OCI-M1 (cell line): ENCODE data around the gene TSHZ2.

Source experiments
- DNase-seq: peaks from one replicate; lab custom pipeline; 2025; lab: John Stamatoyannopoulos, UW

TSHZ2 gene

DNA sequence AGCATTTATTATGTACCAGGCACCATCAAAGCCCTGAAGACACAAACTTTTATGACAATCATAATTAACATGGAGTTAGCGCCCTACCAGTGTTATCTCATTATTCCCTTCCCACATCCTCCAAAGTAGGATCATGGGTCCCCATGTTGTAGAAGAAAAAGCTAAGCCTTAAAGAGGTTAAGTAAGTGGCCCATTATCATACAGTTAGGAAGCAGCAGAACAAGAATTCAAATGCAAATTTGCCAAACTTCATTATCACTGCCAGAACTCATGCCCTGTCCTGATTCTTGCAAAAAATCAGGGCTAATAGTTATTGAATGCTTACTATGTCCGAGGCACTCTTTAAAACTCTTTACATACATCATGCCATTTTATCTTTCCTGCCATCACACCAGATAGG is 310.9 kb downstream of the TSHZ2 start:
- no peak for DNase-seq

DNA sequence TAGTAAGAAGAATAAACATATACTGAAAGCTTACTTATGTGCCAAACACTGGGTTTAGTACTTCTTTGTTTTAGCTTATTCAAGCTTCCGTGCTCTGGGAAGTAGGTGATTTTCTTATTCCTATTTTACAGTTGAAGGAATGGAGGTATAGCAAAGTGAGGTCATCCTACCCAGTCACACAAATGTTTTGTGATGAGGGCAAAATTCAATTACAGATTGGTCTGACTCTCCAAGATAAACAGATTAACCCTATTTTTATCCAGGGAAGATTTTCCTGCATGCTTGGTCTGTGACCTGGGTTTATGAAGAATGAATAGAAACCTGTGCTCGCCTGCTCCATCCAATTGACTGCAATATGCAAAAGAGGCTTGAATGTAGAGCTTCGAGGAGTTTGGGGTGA is 311.4 kb downstream of the TSHZ2 start:
- no peak for DNase-seq

DNA sequence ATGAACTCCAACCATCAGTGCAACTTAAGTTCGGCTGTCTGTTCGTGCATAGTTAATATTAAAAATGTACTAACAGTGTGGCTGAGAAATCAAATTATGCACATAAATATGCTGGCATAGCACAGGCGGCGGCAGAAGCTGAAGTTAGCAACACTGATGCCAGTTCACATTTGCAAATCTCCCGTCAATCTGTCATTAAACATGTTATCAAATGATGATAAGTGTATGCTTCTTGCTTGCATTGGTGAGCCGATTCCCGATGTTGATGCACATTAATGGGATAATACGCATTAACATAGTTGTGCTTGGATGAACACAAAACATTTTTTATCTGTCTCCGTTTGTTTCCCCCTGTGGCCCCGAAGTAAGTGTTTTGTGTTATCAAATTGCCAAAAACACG is 312.1 kb downstream of the TSHZ2 start:
- no peak for DNase-seq

DNA sequence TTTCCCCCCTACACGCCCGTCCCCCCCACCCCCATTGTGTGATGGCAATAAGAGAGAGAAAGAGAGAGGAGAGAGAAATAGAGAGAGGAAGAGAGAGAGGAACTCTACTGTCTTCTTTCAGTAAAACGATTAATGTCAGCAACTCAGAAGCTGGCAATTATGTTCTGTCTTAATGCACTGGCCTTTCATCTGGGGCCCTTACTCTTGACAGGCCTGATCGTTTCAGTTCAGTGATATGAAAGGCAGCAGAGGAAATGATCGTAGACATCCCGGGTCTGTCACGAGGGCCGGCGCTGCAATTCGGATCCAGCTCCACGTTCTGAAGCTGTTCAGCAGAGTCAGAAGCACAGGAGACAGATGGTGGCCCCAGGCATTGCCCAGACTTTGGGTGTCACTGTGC is 312.5 kb downstream of the TSHZ2 start:
- DNase-seq = no peak

DNA sequence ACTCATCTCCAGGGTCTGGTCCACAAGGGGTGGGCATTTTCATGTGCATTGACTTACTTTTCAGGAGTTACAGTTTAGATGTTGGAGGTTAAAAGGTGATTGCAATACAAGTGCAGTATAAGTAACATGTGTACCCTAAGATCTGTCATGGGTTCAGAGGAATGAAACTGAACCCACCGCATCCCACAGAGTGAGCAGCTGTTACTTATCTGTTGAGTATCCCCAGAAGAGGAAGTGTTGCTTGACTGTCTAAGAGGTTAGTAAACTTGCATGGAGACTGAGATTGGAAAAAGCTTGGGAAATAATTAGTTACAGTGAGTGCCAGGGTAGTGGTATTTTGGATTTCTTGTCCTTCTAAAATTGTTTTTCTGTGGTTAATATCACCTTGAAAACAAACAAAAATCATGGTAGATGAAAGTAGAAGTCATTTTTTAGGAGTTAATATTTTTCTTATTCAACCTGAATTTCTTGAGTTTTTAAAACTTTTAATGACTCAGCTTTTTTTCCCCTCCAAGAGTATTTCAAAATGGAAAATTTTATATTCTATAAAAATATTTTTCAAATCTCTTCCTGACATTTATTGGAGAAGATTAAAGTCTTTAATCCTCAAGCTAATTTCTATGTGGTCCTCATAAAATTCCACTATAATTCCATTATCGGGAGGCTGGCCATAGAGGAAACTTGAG is 315.3 kb downstream of the TSHZ2 start:
- DNase-seq = peak; percentile 49

DNA sequence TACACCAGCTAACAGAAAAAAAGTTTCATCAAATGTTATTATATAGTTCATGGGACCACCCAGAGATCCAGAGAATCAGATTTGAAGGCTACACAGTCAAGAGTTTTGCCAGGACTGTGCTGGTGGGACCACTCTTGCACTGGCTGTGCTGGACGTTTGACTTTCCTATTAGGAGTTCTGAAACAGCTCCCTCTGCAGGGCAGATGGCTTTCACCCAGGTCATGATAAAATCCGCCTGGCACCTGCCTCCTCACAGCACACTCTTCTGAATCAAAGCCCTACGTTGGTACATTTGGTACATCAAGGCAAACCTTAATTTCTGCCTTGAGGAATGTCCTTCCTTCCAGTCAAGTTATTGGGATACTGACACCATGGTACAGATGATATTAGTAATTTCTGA is 319.4 kb downstream of the TSHZ2 start:
- peak; percentile 49 for DNase-seq

DNA sequence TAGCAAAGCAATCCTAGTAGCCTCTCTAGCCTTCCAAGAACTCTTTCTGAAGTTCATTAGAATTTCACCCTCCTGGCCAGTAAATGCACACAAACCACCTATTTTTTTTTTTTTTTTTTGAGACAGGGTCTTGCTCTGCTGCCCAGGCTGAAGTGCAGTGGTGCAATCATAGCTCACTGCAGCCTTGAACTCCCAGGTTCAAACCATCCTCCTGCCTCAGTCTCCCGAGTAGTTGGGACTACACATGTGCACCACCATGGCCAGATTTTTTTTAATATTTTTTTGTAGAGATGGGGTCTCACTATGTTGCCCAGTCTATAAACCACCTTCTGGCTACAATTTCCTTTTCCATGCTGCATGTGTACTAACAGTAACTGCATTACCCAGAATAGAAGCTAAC is 320.2 kb downstream of the TSHZ2 start:
- DNase-seq = no peak

DNA sequence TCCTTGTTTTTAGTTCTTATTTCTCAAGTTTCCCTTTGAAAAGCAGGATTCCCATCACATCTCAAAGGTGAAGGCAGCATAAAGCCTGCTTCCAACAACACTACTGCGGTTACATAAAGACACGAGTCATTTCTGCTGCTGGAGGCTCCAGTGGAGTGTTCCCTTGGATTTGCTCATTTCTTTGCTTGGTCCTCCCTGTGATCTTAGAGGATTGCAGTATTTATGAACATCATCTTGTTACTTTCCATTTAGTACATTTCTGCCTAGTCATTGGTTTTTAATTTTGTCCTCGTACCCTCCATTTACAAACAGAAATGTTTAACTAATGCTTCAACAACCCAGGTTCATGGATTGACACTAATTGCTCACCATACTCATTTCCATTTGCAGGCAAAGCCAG is 322.6 kb downstream of the TSHZ2 start:
- no peak for DNase-seq

DNA sequence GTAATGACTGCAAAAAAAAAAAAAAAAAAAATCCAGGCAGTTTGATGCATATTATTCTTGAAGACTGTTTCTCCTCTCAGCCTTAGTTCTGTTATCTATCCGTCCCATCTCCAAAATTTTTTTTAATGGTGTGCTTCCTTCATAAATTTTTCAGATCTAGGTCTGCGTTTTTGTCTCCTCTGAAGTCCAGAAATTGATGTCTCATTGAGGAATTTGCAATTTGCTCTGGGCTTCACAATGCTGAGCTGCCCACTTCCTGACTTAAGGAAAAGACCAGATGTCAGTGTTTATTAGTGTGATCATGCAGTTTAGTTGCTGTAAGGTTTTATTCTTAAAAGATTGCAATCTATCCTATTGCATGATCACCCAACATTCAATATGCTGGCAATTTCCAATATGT is 323.9 kb downstream of the TSHZ2 start:
- no peak for DNase-seq

DNA sequence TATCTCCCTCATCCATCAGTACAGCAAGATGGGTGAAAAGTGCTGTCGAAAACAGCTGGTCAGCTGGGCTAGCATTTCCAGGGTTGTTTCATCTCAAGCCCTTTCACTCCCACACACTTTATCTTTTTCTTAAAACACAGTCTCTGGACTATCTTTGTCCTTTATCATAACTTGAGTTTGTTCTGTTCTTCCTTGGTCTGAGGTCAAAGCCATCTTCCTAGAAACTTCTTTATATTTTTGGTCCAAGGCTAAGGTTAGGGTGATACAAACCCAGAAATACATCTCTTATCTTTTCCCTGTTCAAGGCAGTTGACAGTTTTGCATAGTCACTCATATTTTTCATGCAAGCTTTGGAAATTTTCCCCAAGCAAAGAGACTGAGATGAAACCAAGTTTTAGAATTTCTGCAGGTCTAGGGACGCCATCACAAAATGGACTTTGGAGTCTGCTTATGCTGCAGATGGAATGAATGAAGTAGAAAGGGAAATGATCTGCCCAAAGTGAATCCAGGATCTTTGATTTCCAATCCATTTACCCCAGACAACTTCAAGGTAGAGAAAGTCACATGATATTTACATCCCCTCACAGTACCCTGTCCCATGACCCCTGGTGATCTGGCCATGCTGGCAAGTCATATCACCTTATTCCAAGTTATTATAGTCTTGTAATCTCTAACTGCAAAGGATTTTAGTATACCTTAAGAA is 324.4 kb downstream of the TSHZ2 start:
- peak; percentile 82 for DNase-seq

DNA sequence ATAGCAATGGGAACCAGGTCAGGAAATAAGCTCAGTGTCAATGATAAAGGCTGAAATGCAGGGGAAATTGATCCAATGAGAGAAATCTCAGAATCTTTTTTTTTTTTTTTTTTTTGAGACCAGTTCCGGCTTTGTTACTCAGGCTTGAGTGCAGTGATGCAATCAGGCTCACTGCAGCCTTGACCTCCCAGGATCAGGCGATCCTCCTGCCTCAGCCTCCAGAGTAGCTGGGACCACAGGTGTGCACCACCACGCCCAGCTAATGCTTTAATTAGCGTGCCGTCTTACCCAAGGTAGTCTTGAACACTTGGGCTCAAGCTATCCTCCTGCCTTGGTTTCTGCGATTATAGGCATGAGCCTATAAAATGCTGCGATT is 325.0 kb downstream of the TSHZ2 start:
- peak; percentile 53 for DNase-seq

DNA sequence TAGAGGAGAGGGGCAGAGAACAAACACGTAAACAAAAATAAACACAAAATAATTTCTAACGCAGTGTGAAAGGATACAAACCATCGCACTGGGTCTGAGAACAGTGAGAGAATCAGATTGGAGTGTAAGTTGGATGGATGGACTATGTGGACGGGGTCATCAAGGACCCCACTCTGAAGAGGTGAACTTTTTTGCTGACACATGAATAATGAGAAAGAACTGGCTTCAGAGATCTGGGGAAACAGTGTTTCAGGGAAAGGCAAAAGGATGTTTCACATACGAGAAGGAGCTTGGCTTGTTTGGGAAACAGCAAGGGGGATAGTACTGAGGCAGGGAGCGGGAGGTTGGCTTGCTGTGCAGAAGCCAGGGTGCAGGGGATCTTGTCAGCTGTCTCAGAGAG is 326.1 kb downstream of the TSHZ2 start:
- no peak for DNase-seq

DNA sequence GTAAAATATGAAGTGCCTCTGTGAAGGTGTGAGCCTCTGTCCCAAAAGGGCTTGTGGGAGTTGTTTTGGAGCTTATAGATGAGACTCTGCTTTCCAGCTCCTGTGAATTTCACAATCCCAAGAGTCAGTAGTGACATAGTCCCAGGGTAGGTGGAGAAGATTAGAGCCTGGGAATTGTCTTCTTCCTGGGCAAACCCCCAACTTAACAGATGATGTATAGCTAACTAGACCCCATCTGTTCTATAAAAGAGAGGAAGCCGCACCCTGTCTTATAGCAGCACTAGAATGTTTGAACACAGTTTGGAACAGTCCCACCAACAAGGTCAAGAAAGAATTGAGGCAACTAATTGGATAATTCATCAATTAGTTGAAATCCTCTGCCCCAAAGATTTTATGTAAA is 326.8 kb downstream of the TSHZ2 start:
- no peak for DNase-seq

DNA sequence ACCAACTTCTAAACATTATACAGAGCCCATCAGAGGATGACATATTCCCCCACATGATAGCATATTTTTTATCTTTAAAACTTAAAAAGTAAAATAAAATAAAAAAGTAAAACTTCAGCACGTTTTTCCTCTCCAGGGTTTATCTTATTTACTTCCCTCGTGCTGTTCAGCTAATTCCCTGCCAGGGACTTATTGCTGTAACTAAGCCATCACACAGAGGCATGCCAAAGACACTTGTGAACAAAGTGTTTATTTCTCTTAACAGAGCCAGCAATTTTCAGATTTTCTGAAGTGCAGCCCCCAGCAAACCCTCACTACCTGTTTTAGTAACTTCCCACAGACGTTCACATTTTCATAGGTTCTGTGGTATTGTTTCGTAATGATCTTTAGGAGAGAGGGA is 327.7 kb downstream of the TSHZ2 start:
- no peak for DNase-seq

DNA sequence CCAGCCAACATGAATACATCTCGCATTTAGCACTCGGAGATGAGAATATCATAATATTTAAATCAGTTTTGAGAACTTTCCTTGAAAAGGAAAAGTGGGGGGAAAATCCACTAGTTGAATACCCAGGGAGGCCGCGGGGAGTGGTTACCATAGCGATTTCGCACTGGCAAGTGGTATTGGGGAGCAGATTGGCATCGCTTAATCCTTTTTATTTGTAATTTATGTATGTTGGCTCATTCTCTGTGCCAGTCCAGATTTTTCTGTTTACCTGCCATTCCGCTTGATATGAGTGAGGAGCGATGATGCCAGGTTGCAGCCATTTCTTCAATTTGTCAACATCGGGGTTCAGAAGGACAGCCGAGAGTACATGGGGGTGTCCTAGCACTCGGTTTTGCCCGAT is 329.7 kb downstream of the TSHZ2 start:
- no peak for DNase-seq

DNA sequence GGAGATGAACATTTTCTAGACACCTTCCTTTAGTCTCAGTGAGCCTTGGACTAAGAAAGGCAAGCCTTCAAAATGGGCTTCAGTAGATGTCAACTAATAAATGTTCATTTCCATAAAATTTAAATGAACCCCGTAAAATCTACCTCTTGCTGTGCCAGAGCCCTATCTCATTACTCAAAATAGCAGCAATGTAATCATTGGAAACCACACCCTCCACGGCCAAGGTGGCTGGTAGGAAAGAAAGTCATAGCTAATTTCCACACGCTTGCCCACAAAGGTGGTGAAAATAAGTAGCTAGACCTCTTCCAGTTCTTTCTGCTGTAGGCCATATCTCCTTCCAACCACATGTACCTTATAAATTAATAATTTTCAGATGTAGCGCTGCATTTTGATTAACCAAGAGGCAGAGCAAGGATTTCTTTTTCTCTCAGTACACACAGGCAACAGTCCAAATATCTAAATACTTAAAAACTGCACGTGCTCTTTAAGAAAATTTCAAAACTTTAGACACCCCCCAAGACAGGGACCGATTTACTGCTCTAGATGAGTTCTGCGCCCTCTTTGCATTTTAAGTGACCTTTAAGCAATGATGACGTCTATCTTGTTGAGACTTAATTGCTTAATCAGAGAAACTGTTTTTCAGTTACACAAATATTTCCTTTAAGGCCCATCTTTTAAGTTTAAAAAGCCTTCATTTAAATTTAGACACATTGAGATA is 330.7 kb downstream of the TSHZ2 start:
- peak; percentile 70 for DNase-seq

DNA sequence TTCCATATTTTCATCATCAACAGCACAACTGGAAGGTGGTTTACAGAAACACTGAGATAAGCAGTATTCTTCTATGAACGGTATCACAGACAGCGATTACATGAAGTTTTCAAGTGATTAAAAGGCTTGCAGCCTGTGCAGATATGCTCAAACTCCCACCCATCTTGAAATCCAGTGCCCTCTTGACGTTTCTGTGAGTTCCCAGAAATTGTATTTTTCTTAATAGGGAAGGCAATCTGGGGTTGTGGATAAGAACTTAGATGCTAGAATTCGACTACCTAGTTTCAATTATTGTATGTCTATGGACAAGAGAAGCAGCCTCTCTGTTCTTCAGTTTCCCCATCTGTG is 331.2 kb downstream of the TSHZ2 start:
- peak; percentile 83 for DNase-seq

DNA sequence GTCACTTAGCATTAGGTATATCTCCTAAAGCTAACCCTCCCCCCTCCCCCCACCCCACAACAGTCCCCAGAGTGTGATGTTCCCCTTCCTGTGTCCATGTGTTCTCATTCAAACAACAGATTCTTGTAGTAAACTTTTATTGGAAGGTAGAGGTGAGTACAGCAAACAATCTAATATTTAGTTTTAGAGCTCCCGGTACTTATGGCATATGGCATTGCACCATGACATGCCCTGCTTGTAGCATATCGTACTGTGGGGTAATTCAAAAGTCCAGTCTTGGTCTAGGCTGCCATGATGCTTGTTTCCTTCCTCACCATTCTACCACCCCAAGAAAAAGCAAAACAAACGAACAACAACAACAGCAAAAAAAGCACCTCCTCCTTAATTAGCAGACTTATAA is 332.0 kb downstream of the TSHZ2 start:
- no peak for DNase-seq

DNA sequence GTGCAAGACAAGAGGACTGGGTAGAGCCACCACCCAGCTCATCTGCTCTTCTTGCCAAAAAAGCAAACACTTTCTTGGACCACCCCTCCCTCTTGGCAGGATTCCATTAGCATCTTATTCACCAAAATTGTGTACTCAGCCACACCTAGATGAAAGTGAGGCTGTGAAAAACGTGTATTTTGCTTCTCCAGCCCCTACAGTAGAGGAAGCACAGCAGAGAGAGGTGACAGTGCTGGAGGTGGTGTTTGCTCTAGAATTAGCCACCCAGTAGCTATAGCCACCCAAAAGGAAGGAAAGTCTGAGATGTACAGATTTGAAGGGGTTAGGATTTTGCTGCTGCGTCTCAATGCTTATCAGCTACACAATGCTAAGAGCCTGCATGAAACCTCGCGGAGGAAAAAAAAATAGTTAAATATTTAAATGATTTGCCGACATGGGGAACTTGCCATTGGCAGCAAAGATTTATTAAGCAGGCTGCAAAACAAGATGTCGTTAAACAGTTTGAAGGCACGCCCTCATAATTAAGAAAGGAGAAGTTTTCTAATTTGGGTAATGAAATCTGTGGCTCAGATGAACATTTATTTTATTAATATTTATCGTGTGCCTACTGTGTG is 334.1 kb downstream of the TSHZ2 start:
- no peak for DNase-seq

DNA sequence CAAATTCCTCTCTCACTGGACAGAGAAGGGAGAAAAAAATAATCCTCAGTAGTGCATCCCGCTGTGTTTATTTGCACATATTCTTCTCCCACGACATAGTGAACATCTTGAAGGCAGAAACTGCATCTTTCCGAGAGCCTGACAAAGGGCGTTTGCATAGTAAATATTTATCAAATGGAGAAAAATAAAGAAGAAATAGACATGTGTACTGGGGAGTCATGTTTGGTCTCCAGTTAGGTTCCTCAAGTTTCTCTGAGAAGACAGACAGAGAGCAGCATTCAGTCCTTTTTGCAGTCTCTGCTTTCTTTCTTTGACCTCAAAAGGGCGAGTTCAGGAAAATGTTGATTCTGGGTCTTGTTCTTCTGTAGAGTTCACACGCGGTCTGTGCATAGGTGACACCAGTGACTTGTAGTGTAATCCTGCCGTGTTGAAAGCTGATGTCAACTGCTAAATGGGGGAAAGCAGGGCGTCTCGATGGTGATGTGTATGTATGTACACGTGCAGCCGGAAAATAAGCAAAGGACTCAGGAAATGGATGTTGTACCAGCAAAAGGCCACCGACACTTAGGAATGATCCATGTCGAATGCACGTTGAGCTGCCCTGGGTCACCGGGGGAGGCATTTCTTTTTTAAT is 335.9 kb downstream of the TSHZ2 start:
- DNase-seq = no peak

DNA sequence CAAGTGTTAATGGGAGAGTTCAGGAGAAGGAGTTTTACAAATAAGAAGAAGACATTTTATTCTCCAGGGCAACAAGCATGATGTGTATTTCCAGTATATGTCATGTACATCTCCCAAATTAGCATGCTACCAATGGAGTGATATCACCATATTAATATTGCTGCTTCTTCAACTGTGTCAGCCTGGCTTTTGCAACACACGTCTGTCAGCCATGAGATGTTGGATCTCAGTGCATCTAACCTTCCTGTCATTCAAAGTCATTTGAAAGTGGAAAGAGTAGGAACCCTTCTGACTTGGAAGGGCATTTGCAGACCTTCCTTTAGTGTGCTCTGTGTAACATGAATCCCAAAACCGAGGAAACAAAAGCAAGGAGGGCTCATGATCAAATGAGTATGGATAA is 337.4 kb downstream of the TSHZ2 start:
- DNase-seq = no peak

DNA sequence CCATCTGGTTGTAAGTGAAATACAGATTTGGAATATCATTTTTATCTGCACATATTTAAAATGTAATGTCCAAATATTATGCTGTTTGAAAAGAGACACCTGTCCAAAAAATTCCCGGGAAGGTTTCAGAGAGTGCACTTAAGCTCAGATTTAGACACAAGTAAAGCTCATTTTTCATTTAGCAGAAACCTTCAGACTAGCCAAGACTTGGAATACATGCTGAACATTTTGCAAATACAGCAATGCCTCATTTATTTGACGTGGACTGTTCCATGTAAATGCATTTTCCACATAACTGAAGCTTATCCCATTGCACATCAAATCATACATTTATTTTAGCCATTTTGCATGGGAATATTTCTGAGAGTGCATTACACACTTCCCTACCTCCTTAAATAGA is 340.8 kb downstream of the TSHZ2 start:
- DNase-seq = no peak
